Measurements from ENCODE around the gene KCP.

DNA sequence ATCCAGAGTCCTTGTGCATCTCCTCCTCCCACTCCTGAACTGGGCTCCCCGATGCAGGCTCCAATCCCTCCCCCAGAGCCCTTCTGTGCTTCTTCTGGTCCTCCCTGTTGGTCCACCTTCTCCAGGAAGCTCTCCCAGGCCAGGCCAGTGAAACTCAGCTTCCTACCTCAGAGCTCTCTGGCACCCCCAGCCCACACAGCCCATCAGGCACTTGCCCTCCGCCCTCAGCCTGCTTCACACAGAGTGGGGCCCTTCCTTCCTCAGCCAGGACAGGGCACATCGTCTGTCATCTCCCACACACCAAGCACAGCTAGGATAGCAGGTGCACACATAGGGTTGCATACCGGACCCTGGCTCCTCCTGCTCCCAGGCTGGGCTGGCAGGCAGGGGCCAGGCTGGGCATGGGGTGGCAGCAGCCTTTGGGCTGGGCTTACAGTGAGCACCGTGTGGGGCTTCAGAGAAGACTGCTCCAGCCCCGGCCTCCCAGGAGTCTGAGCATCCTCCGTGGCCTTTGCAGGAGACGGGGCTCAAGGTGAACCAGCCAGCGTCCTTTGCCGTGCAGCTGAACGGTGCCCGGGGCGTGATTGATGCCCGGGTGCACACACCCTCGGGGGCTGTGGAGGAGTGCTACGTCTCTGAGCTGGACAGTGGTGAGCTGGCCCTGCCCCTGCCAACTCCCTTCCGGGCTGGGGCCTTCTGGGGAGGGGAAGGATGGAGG lies 54.3 kb downstream of the KCP start:
- TF ChIP-seq YY1 (IDR thresholded peaks at IDR 0.05; ENCODE audit: low read depth) (no peak), EGR1 (IDR thresholded peaks at IDR 0.05) (no peak), FOXM1 (IDR thresholded peaks at IDR 0.05; ENCODE audit: borderline replicate concordance, low read depth) (no peak), TAF1 (IDR thresholded peaks at IDR 0.05; ENCODE audit: low read depth) (no peak), ZBTB7A (IDR thresholded peaks at IDR 0.05; ENCODE audit: low read depth) (no peak), CEBPB (IDR thresholded peaks at IDR 0.05) (no peak), RAD21 (IDR thresholded peaks at IDR 0.05; ENCODE audit: low read depth) (no peak), EP300 (IDR thresholded peaks at IDR 0.05; ENCODE audit: borderline replicate concordance) (no peak), NFIC (IDR thresholded peaks at IDR 0.05) (no peak), TEAD4 (IDR thresholded peaks at IDR 0.05) (no peak), CREB1 (IDR thresholded peaks at IDR 0.05; ENCODE audit: low read depth) (no peak)
- TF ChIP-seq, protein P1, sequence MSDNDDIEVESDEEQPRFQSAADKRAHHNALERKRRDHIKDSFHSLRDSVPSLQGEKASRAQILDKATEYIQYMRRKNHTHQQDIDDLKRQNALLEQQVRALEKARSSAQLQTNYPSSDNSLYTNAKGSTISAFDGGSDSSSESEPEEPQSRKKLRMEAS (IDR thresholded peaks at IDR 0.05), result no peak
- TF ChIP-seq, protein P2, sequence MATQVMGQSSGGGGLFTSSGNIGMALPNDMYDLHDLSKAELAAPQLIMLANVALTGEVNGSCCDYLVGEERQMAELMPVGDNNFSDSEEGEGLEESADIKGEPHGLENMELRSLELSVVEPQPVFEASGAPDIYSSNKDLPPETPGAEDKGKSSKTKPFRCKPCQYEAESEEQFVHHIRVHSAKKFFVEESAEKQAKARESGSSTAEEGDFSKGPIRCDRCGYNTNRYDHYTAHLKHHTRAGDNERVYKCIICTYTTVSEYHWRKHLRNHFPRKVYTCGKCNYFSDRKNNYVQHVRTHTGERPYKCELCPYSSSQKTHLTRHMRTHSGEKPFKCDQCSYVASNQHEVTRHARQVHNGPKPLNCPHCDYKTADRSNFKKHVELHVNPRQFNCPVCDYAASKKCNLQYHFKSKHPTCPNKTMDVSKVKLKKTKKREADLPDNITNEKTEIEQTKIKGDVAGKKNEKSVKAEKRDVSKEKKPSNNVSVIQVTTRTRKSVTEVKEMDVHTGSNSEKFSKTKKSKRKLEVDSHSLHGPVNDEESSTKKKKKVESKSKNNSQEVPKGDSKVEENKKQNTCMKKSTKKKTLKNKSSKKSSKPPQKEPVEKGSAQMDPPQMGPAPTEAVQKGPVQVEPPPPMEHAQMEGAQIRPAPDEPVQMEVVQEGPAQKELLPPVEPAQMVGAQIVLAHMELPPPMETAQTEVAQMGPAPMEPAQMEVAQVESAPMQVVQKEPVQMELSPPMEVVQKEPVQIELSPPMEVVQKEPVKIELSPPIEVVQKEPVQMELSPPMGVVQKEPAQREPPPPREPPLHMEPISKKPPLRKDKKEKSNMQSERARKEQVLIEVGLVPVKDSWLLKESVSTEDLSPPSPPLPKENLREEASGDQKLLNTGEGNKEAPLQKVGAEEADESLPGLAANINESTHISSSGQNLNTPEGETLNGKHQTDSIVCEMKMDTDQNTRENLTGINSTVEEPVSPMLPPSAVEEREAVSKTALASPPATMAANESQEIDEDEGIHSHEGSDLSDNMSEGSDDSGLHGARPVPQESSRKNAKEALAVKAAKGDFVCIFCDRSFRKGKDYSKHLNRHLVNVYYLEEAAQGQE (IDR thresholded peaks at IDR 0.05; ENCODE audit: low read depth), result no peak
